C4-2B (cell line): ENCODE measurements around the gene SLC25A44.

Source experiments
- ZFX ChIP-seq: fragments of 450-650 bp; IDR thresholded peaks from 2 replicates; pipeline ENCODE4 v1.6.1; 2017
- TF ChIP-seq, protein P1 (sequence below): fragments of 450-650 bp; conservative IDR thresholded peaks from 2 replicates; pipeline ENCODE4 v1.5.1; 2017; ENCODE audit warnings: mild to moderate bottlenecking

DNA sequence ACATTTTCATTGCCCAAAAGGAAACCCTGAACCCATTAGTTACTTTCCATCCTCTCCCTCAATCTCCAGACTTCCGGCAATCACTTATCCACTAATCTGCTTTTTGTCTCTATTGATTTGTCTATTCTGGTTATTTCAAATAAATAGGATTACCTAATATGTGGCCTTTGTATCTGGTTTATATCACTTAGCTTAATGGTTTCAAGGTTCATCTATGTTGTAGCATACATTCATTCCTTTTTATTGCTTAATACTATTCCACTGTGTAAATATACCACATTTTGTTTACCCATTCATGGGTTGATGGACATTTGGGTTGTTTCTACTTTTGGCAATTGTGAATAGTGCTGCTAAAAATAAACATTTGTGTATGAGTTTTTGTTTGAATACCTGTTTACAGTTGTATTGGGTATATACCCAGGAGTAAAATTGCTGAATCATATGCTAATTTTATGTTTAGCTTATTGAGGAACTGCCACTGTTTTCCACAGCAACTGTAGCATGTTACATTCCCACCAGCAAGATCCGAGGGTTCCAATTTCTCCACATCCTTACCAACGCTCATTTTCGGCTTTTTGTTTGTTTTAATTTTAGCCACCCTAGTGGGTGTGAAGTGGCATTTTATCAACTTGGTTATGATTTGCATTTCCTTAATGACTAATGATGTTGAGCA, 2.5 kb upstream of the SLC25A44 start:
- TF ChIP-seq, protein P1, sequence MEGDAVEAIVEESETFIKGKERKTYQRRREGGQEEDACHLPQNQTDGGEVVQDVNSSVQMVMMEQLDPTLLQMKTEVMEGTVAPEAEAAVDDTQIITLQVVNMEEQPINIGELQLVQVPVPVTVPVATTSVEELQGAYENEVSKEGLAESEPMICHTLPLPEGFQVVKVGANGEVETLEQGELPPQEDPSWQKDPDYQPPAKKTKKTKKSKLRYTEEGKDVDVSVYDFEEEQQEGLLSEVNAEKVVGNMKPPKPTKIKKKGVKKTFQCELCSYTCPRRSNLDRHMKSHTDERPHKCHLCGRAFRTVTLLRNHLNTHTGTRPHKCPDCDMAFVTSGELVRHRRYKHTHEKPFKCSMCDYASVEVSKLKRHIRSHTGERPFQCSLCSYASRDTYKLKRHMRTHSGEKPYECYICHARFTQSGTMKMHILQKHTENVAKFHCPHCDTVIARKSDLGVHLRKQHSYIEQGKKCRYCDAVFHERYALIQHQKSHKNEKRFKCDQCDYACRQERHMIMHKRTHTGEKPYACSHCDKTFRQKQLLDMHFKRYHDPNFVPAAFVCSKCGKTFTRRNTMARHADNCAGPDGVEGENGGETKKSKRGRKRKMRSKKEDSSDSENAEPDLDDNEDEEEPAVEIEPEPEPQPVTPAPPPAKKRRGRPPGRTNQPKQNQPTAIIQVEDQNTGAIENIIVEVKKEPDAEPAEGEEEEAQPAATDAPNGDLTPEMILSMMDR = no peak
- TF ChIP-seq ZFX = no peak
